GM12892 (cell line): ENCODE measurements around the gene SMURF2.

Experiments used
- POLR2A ChIP-seq: IDR thresholded peaks from 2 replicates; pipeline ENCODE4 v1.6.1; 2011; ENCODE audit warnings: low read depth, low read length, control low read depth
- POLR2AphosphoS5 ChIP-seq: IDR thresholded peaks from 2 replicates; pipeline ENCODE4 v1.6.1; 2011; ENCODE audit warnings: low read depth, low read length, control low read depth
- TAF1 ChIP-seq: IDR thresholded peaks from 2 replicates; pipeline ENCODE4 v1.6.1; 2011; ENCODE audit warnings: low read depth, mild to moderate bottlenecking, control low read depth, low read length, borderline replicate concordance

DNA sequence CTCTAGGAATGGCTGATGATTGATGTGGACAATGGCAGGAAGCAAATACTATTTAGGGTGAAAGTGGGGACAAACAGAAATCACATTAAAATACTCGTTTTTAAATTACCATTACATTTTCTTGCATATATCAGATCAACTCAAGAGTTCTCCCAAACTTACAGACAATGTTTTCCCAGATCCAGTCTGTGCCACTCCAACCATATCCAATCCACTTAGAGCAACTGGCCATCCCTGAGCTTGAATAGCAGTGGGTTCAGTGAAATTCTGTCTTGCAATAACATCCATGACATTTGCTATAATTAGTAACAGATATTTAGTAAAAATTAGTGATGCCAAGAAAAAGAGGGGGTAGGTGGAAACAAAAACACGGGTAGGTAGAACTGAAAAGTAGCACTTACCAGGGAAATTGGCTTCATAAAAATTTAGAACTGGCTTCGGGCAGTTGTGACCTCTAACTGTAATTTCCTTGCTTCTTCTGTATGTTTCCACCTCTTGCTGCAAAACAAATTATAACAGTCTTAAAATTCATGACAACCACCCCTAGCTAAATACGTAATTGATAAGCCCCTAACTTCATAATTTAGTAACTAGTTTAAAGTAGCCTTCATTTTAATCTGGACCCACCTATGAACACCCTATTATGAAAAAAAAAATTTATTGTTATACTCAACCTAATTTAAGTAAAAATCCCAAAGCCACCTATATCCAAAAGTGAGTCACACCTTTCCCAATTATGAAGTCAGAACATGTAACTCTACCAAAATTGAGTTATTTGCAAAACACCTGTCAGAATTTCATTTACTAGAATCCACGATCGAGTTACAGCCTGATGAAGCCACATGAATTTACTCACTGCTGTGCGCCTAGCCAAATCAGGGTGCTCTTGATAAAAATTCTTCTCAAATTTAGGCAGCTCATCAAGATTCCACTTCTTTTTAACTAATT lies 158.0 kb downstream of the SMURF2 start:
- TF ChIP-seq POLR2AphosphoS5 = no peak
- TF ChIP-seq POLR2A = no peak; the same call in 1 of the 2 replicates
- no peak for TF ChIP-seq TAF1
